ENCODE results near the gene ITLN2. TPM values are rescaled to one million over a fixed set of nuclear protein-coding genes. Genes with fewer than 3 reads are reported as not detected.
"Not testable (repeated sequence)": the region's sequence is repeated elsewhere in the genome, so short reads cannot be mapped to it uniquely, and the experiment has no call there.

The ITLN2 gene
- total RNA-seq, 4 donors from 2014 or later = 6.4 to 58.9 (median 30.3) TPM; not detected in 1

DNA sequence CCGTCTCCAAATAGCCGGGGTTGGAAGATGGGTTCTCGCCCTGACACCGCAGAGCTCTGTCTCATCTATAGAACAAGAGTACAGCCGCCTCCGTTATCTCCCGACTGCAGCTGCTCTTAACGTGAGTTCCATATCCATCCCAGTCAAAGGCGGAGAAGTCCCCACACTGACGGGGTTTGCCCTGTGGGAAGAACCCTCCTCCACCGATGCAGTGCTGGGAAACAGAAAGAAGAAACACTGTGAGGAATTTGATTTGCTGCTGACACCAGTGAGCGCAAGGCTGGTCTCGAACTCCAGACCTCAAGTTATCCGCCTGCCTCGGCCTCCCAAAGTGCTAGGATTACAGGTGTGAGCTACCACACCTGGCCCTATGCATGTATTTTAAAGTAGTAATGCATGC, 9.5 kb downstream of the ITLN2 start:
- DNase-seq (ENCODE audit: low spot score) (no peak), ATAC-seq (ENCODE audit: low FRiP score) (no peak)
- TF ChIP-seq, protein P1, sequence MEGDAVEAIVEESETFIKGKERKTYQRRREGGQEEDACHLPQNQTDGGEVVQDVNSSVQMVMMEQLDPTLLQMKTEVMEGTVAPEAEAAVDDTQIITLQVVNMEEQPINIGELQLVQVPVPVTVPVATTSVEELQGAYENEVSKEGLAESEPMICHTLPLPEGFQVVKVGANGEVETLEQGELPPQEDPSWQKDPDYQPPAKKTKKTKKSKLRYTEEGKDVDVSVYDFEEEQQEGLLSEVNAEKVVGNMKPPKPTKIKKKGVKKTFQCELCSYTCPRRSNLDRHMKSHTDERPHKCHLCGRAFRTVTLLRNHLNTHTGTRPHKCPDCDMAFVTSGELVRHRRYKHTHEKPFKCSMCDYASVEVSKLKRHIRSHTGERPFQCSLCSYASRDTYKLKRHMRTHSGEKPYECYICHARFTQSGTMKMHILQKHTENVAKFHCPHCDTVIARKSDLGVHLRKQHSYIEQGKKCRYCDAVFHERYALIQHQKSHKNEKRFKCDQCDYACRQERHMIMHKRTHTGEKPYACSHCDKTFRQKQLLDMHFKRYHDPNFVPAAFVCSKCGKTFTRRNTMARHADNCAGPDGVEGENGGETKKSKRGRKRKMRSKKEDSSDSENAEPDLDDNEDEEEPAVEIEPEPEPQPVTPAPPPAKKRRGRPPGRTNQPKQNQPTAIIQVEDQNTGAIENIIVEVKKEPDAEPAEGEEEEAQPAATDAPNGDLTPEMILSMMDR (IDR thresholded peaks at IDR 0.05) = no peak

DNA sequence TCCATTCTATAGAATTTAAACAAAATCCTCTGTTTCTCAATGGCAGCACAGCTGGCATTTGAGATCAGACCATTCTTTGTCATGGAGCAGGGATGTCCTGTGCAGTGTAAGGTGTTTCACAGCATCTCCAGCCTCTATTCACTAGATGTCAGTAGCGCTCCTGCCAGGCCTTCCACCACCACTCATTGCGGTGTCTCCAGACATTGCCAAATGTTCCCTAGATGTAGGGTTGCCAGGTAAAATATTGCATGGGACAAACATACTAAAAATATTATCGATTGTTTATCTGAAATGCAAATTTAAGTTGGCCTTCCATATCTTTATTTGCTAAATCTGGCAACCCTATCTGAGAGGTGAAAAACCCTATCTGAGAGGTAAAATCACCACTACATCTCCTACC, 11.7 kb downstream of the ITLN2 start:
- TF ChIP-seq, protein P1 (IDR thresholded peaks at IDR 0.05) = no peak
- ATAC-seq (ENCODE audit: low FRiP score) = no peak
- no peak for DNase-seq (ENCODE audit: low spot score)

GRCh38 chr1:160936666-160937065, 17.9 kb downstream of the ITLN2 start:
- ATAC-seq (ENCODE audit: low FRiP score) = not testable (repeated sequence)

DNA sequence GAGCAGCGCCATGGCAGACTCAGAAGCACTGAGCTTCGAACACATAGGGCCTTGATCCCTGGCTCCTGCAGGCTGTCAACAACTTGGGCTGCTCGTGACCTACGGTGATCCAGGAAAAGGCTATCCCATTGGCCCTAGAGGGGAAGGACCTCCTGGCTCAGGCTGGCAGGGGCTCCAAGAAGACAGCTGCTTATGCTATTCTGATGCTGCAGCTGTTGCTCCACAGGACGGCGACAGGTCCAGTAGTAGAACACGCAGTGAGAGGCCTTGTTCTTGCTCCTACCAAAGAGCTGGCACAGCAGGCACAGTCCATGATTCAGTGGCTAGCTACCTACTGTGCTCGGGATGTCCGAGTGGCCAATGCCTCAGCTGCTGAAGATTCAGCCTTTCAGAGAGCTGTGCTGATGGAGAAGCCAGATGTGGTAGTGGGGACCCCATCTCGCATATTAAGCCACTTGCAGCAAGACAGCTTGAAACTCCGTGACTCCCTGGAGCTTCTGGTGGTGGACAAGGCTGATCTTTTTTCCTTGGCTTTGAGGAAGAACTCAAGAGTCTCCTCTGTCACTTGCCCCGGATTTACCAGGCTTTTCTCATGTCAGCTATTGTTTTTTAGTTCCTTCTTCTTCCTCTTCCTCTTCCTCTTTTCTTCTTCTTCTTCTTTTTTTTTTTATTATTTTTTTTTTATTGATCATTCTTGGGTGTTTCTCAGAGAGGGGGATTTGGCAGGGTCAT, 18.9 kb downstream of the ITLN2 start:
- DNase-seq (ENCODE audit: low spot score) (no peak), ATAC-seq (ENCODE audit: low FRiP score) (no peak)
- TF ChIP-seq, protein P1 (IDR thresholded peaks at IDR 0.05) = no peak

More at GRCh38 chr1:160936666-160937065, 17.9 kb downstream of the ITLN2 start:
- DNase-seq (ENCODE audit: low spot score) = not testable (repeated sequence)

- not testable (repeated sequence) for ATAC-seq (ENCODE audit: low FRiP score); DNase-seq (ENCODE audit: low spot score)
Measured at GRCh38 chr1:160933305-160933704, 21.3 kb downstream of the ITLN2 start.

DNA sequence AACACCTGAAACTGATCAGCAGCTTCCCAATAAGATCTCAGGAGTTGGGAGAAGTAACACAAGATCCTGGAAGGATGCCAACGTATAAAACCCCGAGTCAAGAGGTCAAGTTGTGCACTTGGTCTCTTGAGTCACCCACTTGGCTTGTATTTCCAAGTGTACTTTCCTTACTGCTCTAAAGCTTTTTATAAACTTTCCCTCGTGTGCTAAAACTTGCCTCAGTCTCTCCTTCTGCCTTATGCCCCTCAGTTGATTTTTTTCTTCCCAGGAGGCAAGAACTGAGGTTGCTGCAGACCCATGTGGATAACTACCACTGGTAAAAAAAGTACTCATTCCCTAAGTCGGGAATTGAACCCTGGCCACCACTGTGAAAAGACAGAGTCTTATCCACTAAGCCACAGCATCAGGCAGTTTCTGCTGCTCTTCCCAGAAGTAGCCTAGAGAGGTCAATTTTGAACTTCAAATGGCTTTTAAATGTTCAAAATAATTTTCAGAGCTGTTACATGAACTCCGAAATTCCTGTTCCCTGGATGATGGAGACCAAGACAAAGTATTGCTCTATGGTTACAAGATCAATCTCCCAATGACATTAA, 28.9 kb downstream of the ITLN2 start:
- TF ChIP-seq, protein P1 (IDR thresholded peaks at IDR 0.05) = no peak
- no peak for DNase-seq (ENCODE audit: low spot score)
- no peak for ATAC-seq (ENCODE audit: low FRiP score)

DNA sequence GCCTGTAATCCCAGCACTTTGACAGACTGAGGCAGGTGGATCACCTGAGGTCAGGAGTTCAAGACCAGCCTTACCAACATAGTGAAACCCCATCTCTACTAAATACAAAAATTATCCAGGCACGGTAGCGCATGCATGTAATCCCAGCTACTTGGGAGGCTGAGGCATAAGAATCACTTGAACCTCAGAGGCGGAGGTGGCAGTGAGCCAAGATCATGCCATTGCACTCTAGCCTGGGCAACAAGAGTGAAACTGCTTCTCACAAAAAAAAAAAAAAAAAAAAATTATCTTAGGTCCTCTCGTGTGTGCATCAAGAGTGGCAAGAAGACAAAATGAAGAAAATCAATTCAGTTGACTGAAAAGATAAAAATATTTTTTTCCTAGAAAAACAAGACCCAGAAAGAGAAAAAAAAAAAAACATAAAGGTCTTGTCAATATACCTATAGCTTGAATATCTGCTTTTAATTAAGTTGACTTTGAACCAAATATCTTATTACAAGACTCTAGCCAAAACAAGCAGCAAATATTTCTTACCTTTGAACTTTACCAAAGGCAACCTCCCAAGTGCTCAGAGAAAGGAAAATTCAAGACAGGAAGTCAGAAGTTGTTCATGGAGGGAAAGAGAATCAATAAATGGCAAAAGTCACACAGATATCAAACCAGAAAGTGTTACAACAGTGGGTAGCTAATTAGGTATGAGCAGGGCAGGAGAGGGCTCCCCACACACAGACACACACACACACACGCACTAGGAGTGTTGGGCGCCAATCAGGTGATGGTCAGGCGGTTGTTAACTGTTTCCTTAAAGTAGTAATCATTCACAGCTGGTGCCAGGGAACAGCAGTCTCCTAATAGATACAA, 29.6 kb downstream of the ITLN2 start:
- TF ChIP-seq, protein P1 (IDR thresholded peaks at IDR 0.05) = no peak
- ATAC-seq (ENCODE audit: low FRiP score) (no peak), DNase-seq (ENCODE audit: low spot score) (no peak)
